Activated naive CD8-positive, alpha-beta T cell treated with anti-CD3 and anti-CD28 coated beads, Interleukin-2, amount 50 U/mL, for 16 hours (primary cell): ENCODE results near the gene MAPK10.
"Not testable (repeated sequence)": the region's sequence is repeated elsewhere in the genome, so short reads cannot be mapped to it uniquely, and the experiment has no call there.

Source experiments
- DNase-seq: peaks from one replicate; pipeline ENCODE4 v3.0.0-alpha.2; 2020; ENCODE audit warnings: low read depth, low spot score

The MAPK10 gene

DNA sequence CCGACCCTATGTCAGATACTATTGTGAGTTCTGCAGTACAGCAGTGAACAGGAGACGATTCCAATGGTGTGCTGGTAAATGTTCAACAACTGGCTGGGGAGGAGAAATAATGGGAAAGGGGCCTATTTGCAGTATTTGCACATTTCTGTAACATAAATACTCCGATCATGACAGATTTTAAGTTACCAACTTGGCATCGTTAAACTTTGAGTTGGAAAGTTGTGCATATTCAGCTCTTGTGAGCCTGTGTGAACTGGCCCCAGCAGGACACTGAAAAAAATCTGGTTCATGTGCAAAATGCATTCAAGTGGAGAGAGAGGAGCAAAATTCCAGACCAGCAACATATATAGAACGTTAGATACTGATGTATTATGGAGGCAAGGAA is 175.0 kb downstream of the MAPK10 start:
- no peak for DNase-seq

DNA sequence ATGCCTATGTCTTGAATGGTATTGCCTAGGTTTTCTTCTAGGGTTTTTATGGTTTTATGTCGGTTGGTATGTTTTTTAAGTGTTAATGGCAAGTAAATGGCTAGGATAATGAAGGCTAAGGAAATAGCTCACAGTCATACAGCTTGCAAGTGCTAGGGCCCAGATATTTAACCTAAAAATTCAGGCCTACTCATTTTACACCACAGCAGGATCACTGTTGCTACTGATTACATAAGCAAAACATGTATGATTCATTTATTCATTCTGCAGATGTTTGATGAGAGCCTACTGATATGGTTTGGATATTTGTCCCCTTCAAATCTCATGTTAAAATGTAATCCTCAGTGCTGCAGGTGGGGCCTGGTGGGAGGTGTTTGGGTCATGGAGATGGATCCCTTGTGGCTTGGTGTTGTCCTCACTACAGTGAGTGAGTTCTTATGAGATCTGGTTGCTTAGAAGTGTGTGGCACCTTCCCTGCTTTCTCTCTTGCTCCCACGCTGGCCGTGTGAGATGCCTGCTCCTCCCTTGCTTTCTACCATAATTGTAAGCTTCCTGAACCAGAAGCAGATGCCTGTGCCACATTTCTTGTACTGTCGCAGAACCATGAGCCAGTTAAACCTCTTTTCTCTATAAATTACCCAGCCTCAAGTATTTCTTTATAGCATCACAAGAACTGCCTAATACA is 175.5 kb downstream of the MAPK10 start:
- DNase-seq, result no peak

- DNase-seq, result no peak
Observed at GRCh38 chr4:86181585-86181984, 178.3 kb downstream of the MAPK10 start.

DNA sequence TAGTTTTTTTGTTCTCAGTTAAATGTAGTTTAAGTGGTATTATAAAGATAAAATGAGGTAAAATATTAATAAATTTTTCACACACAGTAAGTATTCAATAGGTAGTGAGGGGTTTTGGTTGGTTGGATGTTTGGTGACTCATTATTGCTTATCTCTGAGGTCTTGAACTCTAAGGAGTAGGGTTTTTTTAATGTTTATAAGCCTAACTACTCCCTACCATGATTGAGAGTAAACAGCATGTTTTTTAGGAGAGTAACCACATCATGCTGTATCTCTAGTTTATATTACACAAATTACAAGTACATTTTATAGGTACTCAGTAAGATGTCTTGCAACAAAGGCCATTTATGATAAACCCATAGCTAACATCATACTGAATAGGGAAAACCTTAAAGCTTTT is 181.6 kb downstream of the MAPK10 start:
- DNase-seq, result no peak

GRCh38 chr4:86174506-86174905 is 185.3 kb downstream of the MAPK10 start:
- no peak for DNase-seq

DNA sequence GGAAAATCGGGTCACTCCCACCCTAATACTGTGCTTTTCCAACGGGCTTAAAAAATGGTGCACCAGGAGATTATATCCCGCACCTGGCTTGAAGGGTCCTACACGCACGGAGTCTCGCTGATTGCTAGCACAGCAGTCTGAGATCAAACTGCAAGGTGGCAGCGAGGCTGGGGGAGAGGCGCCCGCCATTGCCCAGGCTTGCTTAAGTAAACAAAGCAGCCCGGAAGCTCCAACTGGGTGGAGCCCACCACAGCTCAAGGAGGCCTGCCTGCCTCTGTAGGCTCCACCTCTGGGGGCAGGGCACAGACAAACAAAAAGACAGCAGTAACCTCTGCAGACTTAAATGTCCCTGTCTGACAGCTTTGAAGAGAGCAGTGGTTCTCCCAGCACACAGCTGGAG is 191.5 kb downstream of the MAPK10 start:
- DNase-seq, result not testable (repeated sequence)

DNA sequence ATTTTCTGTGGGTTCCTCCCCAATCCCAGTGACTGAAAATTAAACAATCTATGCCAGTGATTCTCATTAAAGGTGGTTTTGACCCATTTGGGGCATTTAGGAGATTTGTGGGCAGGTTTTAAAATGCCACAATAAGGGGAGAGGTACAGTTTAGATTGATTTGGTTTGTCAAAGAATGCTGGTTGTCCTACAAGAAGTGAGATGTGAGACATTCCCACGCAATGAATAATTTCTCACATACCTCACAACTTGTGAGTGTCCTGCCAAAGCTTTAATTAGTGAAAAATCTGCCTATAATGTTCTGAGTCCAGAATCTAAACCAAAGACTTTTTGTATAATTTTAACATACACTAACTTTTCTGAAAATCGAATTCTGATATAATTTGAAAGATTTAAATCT is 199.4 kb downstream of the MAPK10 start:
- no peak for DNase-seq

- no peak for DNase-seq
Observed at GRCh38 chr4:86159216-86159615, 200.6 kb downstream of the MAPK10 start.

- DNase-seq, result no peak
Observed at GRCh38 chr4:86156531-86156930, 203.3 kb downstream of the MAPK10 start.

- no peak for DNase-seq
Observed at GRCh38 chr4:86155766-86156165, 204.1 kb downstream of the MAPK10 start.

GRCh38 chr4:86152454-86152853 is 207.4 kb downstream of the MAPK10 start:
- DNase-seq, result no peak

DNA sequence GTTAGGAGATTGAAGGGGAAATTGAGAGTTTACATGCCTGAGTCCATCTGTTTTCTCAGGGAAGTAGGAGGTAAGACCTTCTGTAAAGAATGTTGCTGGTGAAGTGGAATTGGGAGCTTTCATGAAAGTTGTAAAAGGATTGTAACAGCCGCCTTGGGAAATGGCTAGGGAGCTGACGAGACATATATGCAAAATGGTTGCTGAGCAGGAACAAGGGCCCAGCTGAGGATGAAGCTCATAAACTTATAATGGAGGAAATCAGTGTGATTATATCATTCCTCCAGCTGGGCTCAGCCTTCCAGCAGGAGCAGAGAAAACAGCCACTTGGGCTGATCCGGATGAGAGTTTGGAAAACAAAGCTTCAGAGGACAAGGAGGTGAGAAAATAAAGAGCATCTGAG is 208.7 kb downstream of the MAPK10 start:
- DNase-seq, result no peak

DNA sequence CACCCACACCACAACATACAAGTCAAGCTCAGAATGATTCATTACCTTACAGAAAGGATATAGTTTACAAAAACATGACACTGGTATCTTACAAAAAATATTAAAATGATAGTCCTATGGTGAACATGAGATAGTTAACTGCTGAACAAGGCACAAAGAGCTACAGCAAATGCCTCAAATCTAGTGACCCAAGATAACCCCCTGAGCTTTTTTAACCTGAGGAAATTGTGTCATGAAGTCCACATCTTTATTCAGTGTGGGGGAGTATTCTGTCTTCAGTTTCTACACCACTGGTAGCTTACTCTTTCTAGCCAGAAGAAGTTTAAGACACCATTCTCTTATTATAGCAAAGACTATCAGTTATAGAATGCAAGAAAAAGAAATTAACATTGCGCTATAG is 218.7 kb downstream of the MAPK10 start:
- no peak for DNase-seq

DNA sequence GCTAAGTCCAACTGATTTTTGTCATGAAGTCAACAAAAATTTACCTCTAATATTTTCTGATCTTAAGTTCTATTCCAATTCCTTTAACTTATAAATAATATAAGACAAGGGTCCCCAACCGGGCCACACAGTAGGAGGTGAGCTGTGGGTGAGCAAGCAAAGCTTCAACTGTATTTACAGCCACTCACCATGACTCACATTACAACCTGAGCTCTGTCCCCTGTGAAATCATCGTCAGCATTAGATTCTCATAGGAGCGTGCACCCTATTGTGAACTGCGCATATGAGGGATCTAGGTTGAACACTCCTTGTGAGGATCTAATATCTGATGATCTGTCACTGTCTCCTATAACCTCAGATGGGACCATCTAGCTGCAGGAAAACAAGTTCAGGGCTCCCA is 227.4 kb downstream of the MAPK10 start:
- DNase-seq, result no peak

GRCh38 chr4:86131456-86131855 is 228.4 kb downstream of the MAPK10 start:
- no peak for DNase-seq

- DNase-seq, result no peak
Observed at GRCh38 chr4:86130160-86130933, 229.5 kb downstream of the MAPK10 start.

DNA sequence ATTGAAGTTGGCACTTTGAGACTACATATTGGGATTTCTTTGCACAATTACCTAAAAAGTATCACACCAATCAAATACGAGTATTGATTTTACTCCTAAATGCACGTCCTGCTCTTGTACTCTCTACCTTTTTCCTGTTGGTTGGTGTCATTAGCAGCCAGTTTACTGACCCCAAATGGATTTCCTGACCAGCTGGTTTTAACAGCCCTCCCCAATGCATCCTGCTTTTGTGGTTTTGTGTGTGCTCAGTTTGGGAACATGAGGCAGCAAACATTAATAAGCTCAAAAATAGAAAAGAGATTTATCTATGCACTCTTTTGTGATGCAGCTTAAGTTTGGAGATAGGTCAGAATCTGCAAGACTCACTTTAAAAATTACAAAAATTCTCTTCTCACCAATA is 230.3 kb downstream of the MAPK10 start:
- no peak for DNase-seq

DNA sequence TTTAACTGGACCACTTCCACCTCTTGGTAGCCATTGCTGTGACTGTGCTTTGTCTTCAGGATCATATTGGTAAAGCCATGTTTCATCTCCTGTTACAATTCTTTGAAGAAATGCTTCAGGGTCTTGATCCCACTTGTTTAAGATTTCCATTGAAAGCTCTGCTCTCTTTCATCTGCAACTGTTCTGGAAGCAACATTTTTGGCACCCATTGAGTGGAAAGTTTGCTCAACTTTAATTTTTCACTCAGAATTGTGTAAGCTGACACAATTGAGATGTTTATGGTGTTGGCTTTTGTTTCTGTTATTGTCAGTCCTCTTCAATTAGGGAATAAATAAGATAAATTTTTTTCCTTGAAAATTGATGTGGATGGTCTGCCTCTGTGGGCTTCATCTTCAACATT is 237.4 kb downstream of the MAPK10 start:
- no peak for DNase-seq

DNA sequence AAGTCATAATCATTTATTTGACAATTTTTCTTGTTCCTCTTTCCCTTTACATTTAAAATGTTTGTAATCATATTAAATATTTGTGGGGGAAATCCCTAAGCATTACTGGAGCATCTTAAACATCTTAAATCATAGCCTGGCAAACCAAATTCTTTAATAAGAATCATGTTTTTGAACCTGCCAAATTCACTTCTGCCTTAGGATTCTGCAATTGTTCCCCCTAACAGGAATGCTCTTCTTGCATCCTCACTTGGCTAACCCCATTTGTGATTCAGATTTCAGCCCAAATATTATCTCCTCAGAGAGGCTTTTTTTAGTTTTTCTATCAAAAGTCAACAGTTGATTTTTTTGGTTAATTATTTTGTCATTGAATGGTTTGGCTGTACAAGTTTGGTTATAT is 241.1 kb downstream of the MAPK10 start:
- no peak for DNase-seq

DNA sequence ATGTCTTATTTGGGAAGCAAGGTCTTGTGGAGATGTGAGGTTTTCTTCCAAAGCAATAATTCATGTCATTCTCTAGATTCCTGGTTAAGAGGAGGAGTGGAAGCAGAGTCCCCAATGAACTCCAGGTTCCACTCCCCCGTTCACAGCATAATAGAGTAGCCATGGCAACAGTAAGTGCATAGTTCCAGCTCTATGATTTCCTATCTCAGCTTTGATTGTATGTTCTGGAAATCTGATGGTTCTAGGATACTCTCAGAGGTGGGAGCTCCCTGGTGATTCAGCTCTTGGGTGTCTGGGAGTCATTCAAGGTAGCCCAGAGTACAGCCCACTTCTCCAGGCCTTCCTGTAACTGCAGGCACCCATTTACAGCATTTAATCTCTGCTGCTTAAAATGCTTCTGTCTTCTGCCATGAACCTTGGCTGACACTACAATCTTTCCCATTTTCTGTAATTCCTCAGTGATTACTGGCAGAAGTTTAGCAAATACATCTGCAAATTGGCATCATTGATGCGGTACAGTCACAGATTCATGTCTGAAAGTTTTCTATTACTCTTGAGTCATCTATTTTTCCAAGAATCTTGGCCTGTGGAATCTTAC is 242.0 kb downstream of the MAPK10 start:
- DNase-seq, result no peak

DNA sequence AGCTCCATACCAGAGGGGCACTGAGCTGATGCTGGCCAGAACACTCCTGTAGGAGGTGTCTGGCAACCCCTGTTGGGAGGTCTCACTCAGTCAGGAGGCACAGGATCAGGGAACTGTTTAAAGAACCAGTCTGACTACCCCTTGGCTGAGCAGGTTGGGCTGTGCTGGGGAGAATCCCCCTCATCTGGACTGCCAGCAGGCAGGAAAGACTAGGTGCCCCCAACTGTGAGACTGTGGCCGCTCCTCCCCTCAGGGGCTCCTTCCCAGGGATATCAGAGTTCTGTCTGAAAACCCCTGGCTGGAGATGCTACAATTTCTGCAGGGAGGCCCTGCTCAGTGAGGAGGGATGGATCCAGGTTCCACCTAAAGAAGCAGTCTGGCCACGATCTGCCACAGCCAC is 245.3 kb downstream of the MAPK10 start:
- no peak for DNase-seq

GRCh38 chr4:86108834-86109233 is 251.0 kb downstream of the MAPK10 start:
- DNase-seq, result no peak

DNA sequence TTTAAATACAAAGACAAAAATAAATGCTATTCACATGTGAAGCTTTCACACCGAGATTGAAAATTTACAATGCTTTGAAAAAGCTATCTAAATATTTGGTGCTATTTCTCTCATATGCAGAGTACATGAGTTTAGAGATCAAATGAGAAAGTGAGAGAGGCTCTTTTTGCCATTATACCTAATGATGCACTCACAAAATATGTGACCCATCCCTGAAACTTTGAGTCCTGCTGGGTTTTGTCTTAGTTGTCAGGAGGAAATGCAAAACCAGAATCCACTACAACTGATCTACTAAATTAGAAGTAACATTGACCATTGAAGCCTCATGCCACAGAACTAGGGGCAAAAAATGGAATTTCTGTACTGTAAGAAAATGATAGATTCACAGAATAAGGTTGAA is 251.7 kb downstream of the MAPK10 start:
- DNase-seq, result no peak
